SJSA1 (cell line): ENCODE results near the gene WDR64. TPM values are rescaled to one million over a fixed set of nuclear protein-coding genes. Genes with fewer than 3 reads are reported as not detected.

Experiments
- DNase-seq, 2 experiments: peaks; one replicate each; pipeline ENCODE4 v3.0.0-alpha.2; 2015 to 2020; ENCODE audit warnings: low spot score in 2 of 2, low read depth in 1 of 2
- H3K27ac ChIP-seq: fragments of 250-450 bp; sonication (Bioruptor Pico); 2 replicates; pipeline ENCODE4 v1.5.1; 2020; ENCODE audit warnings: mild to moderate bottlenecking, moderate library complexity
- H3K27me3 ChIP-seq: fragments of 250-450 bp; sonication (Bioruptor Pico); replicated peaks from 2 replicates; pipeline ENCODE4 v1.5.1; 2020; ENCODE audit warnings: mild to moderate bottlenecking, moderate library complexity
- H3K36me3 ChIP-seq: fragments of 250-450 bp; sonication (Bioruptor Pico); 2 replicates; pipeline ENCODE4 v1.5.1; 2020; ENCODE audit warnings: mild to moderate bottlenecking
- H3K4me1 ChIP-seq: fragments of 250-450 bp; sonication (Bioruptor Pico); replicated peaks from 2 replicates; pipeline ENCODE4 v1.6.1; 2021; ENCODE audit warnings: mild to moderate bottlenecking
- H3K4me3 ChIP-seq: fragments of 250-450 bp; sonication (Bioruptor Pico); 2 replicates; pipeline ENCODE4 v1.5.1; 2020; ENCODE audit warnings: mild to moderate bottlenecking
- H3K9me3 ChIP-seq: fragments of 250-450 bp; sonication (Bioruptor Pico); replicated peaks from 2 replicates; pipeline ENCODE4 v1.5.1; 2020; ENCODE audit warnings: mild to moderate bottlenecking
- total RNA-seq: library from RNA; depleted of rRNA; stranded (reverse); fragments of >200 nt; shearing (Covaris generic); gene quantifications from 2 replicates; pipeline ENCODE4 v1.2.3, GENCODE V29; 2014

Gene WDR64
- total RNA-seq, 1 experiment from 2014 or later = 0.24 TPM

GRCh38 chr1:241637604-241638003, 14.5 kb upstream of the WDR64 start:
- Histone ChIP-seq H3K9me3 (peaks cover 3% of the 10 kb centered on the region; the same call in 1 of the 2 replicates), H3K27me3 (no peaks in the 10 kb centered on the region), H3K36me3 (peaks cover 65% of the 10 kb centered on the region), H3K27ac (no peak overlapping the region), H3K4me3 (no peak overlapping the region), H3K4me1 (peaks cover 49% of the 10 kb centered on the region)
- no peak for DNase-seq

- DNase-seq = no peak
- H3K27ac ChIP-seq = no peak overlapping the region
- H3K4me3 ChIP-seq = peak overlapping the region; percentile 98
- peaks cover 51% of the 10 kb centered on the region for H3K4me1 ChIP-seq
- no peaks in the 10 kb centered on the region for H3K27me3 ChIP-seq
- H3K36me3 ChIP-seq = peaks cover 59% of the 10 kb centered on the region
- peaks cover 3% of the 10 kb centered on the region; the same call in 1 of the 2 replicates for H3K9me3 ChIP-seq
Observed at GRCh38 chr1:241638099-241638682, 13.9 kb upstream of the WDR64 start.

GRCh38 chr1:241638909-241639622, 13.0 kb upstream of the WDR64 start:
- peak overlapping the region; percentile 98 for H3K4me3 ChIP-seq
- no peaks in the 10 kb centered on the region for H3K27me3 ChIP-seq
- peak overlapping the region; percentile 90 for H3K27ac ChIP-seq
- H3K36me3 ChIP-seq = peaks cover 51% of the 10 kb centered on the region
- H3K9me3 ChIP-seq = peaks cover 3% of the 10 kb centered on the region; the same call in 1 of the 2 replicates
- peak in 1 of 2 experiments; percentile 37 for DNase-seq
- H3K4me1 ChIP-seq = peaks cover 51% of the 10 kb centered on the region

- Histone ChIP-seq H3K9me3 (peaks cover 3% of the 10 kb centered on the region; the same call in 1 of the 2 replicates), H3K27me3 (no peaks in the 10 kb centered on the region), H3K4me3 (peak overlapping the region; percentile 98), H3K4me1 (peaks cover 51% of the 10 kb centered on the region), H3K36me3 (peaks cover 44% of the 10 kb centered on the region), H3K27ac (peak overlapping the region; percentile 90)
- DNase-seq = peak; percentile 70 to 78
Observed at GRCh38 chr1:241639623-241640148, 12.4 kb upstream of the WDR64 start.

GRCh38 chr1:241640149-241640866, 11.8 kb upstream of the WDR64 start, which contains the start of the genes CHML and OPN3:
CHML (minus strand) TSS chr1:241640369; CDS start chr1:241635766, 4,603 bp downstream.
OPN3 (minus strand) TSS chr1:241640369; CDS start chr1:241640254, 115 bp downstream.
- H3K4me1 ChIP-seq = peaks cover 51% of the 10 kb centered on the region
- no peaks in the 10 kb centered on the region for H3K27me3 ChIP-seq
- peaks cover 38% of the 10 kb centered on the region for H3K36me3 ChIP-seq
- H3K9me3 ChIP-seq = peaks cover 3% of the 10 kb centered on the region; the same call in 1 of the 2 replicates
- DNase-seq = peak; percentile 61 to 95
- peak within 1 kb of the TSS; percentile 98 for H3K4me3 ChIP-seq
- H3K27ac ChIP-seq = peak within 1 kb of the TSS; percentile 90

- no peak for DNase-seq
- Histone ChIP-seq H3K4me1 (peaks cover 49% of the 10 kb centered on the region), H3K36me3 (peaks cover 31% of the 10 kb centered on the region), H3K27me3 (no peaks in the 10 kb centered on the region), H3K4me3 (peak overlapping the region; percentile 98; the same call in 1 of the 2 replicates), H3K9me3 (peaks cover 3% of the 10 kb centered on the region; the same call in 1 of the 2 replicates), H3K27ac (peak overlapping the region; percentile 85)
Observed at GRCh38 chr1:241640867-241641622, 11.0 kb upstream of the WDR64 start.

- peaks cover 3% of the 10 kb centered on the region; the same call in 1 of the 2 replicates for H3K9me3 ChIP-seq
- H3K36me3 ChIP-seq = peaks cover 22% of the 10 kb centered on the region
- H3K4me3 ChIP-seq = no peak overlapping the region
- H3K27me3 ChIP-seq = no peaks in the 10 kb centered on the region
- peak overlapping the region; percentile 85 for H3K27ac ChIP-seq
- H3K4me1 ChIP-seq = peaks cover 43% of the 10 kb centered on the region
- DNase-seq = peak; percentile 77 to 83
Observed at GRCh38 chr1:241641773-241642592, 10.1 kb upstream of the WDR64 start.

- peaks cover 39% of the 10 kb centered on the region for H3K4me1 ChIP-seq
- peaks cover 16% of the 10 kb centered on the region for H3K36me3 ChIP-seq
- peaks cover 3% of the 10 kb centered on the region; the same call in 1 of the 2 replicates for H3K9me3 ChIP-seq
- no peak for DNase-seq
- H3K27me3 ChIP-seq = no peaks in the 10 kb centered on the region
- no peak overlapping the region for H3K4me3 ChIP-seq
- H3K27ac ChIP-seq = peak overlapping the region; percentile 85
Observed at GRCh38 chr1:241642593-241642944, 9.5 kb upstream of the WDR64 start.

GRCh38 chr1:241644259-241644658, 7.8 kb upstream of the WDR64 start:
- Histone ChIP-seq H3K4me3 (no peak overlapping the region), H3K4me1 (peaks cover 29% of the 10 kb centered on the region), H3K27me3 (no peaks in the 10 kb centered on the region), H3K36me3 (peaks cover 4% of the 10 kb centered on the region), H3K9me3 (peaks cover 3% of the 10 kb centered on the region; the same call in 1 of the 2 replicates), H3K27ac (no peak overlapping the region)
- DNase-seq = no peak

GRCh38 chr1:241645199-241645598, 6.9 kb upstream of the WDR64 start:
- no peaks in the 10 kb centered on the region for H3K27me3 ChIP-seq
- H3K4me1 ChIP-seq = peaks cover 29% of the 10 kb centered on the region
- DNase-seq = no peak
- no peaks in the 10 kb centered on the region for H3K36me3 ChIP-seq
- no peak overlapping the region for H3K27ac ChIP-seq
- no peaks in the 10 kb centered on the region for H3K9me3 ChIP-seq
- no peak overlapping the region for H3K4me3 ChIP-seq

GRCh38 chr1:241646201-241646600, 5.9 kb upstream of the WDR64 start:
- Histone ChIP-seq H3K36me3 (no peaks in the 10 kb centered on the region), H3K4me3 (no peak overlapping the region), H3K9me3 (no peaks in the 10 kb centered on the region), H3K27ac (no peak overlapping the region), H3K4me1 (peaks cover 20% of the 10 kb centered on the region), H3K27me3 (no peaks in the 10 kb centered on the region)
- no peak for DNase-seq

- no peak for DNase-seq
- no peak overlapping the region for H3K27ac ChIP-seq
- no peaks in the 10 kb centered on the region for H3K27me3 ChIP-seq
- H3K4me3 ChIP-seq = no peak overlapping the region
- H3K36me3 ChIP-seq = no peaks in the 10 kb centered on the region
- H3K9me3 ChIP-seq = no peaks in the 10 kb centered on the region
- peaks cover 7% of the 10 kb centered on the region for H3K4me1 ChIP-seq
Observed at GRCh38 chr1:241647658-241648057, 4.4 kb upstream of the WDR64 start.
